Glutamatergic neuron (in vitro differentiated cells): ENCODE data around the gene PPEF1. TPM values are rescaled to one million over a fixed set of nuclear protein-coding genes. Genes with fewer than 3 reads are reported as not detected.

ENCODE experiments used
- DNase-seq: peaks from one replicate; pipeline ENCODE4 v3.0.0; 2022
- H3K27ac Mint-ChIP-seq: one replicate; pipeline ENCODE4 v1.8.0; 2020; ENCODE audit warnings: mild to moderate bottlenecking, mixed read lengths, inconsistent platforms; ENCODE audit not compliant: unreplicated experiment
- H3K27me3 Mint-ChIP-seq: one replicate; pipeline ENCODE4 v1.8.0; 2020; ENCODE audit warnings: mild to moderate bottlenecking, moderate library complexity, mixed read lengths, inconsistent platforms; ENCODE audit not compliant: unreplicated experiment
- H3K36me3 Mint-ChIP-seq: one replicate; pipeline ENCODE4 v1.8.0; 2020; ENCODE audit warnings: mild to moderate bottlenecking, mixed read lengths, inconsistent platforms; ENCODE audit not compliant: unreplicated experiment
- H3K4me1 Mint-ChIP-seq: one replicate; pipeline ENCODE4 v1.8.0; 2020; ENCODE audit warnings: mild to moderate bottlenecking, low read depth, mixed read lengths, inconsistent platforms; ENCODE audit not compliant: unreplicated experiment
- H3K4me3 Mint-ChIP-seq: one replicate; pipeline ENCODE4 v1.8.0; 2020; ENCODE audit warnings: mild to moderate bottlenecking, mixed read lengths, inconsistent platforms; ENCODE audit not compliant: unreplicated experiment
- H3K9me3 Mint-ChIP-seq: one replicate; pipeline ENCODE4 v1.8.0; 2020; ENCODE audit warnings: mild to moderate bottlenecking, moderate library complexity, mixed read lengths, inconsistent platforms; ENCODE audit not compliant: unreplicated experiment
- CTCF ChIP-seq: fragments of 200-600 bp; sonication (generic); IDR thresholded peaks from one replicate; pipeline ENCODE4 v1.5.0; 2021; ENCODE audit not compliant: partially characterized antibody, unreplicated experiment
- long read RNA-seq: library from polyadenylated mRNA; unstranded; transcript quantifications from one replicate; pipeline ENCODE4 v2.0.0, GENCODE V29; 2020; ENCODE audit not compliant: unreplicated experiment
- total RNA-seq: library from RNA; stranded (reverse); fragmentation: NEBNext Ultra II Directional; extraction: Animal tissue kit (Norgen Biotek cat#: 25700); gene quantifications from one replicate; pipeline ENCODE4 v1.2.1, GENCODE V29; 2021; ENCODE audit not compliant: unreplicated experiment

The PPEF1 gene, protein sequence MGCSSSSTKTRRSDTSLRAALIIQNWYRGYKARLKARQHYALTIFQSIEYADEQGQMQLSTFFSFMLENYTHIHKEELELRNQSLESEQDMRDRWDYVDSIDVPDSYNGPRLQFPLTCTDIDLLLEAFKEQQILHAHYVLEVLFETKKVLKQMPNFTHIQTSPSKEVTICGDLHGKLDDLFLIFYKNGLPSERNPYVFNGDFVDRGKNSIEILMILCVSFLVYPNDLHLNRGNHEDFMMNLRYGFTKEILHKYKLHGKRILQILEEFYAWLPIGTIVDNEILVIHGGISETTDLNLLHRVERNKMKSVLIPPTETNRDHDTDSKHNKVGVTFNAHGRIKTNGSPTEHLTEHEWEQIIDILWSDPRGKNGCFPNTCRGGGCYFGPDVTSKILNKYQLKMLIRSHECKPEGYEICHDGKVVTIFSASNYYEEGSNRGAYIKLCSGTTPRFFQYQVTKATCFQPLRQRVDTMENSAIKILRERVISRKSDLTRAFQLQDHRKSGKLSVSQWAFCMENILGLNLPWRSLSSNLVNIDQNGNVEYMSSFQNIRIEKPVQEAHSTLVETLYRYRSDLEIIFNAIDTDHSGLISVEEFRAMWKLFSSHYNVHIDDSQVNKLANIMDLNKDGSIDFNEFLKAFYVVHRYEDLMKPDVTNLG
- total RNA-seq = 3.9 TPM
- long read RNA-seq = 0 reads

- no peak for DNase-seq
- Mint-ChIP-seq H3K36me3 (no peaks in the 10 kb centered on the region), H3K9me3 (peaks cover 2% of the 10 kb centered on the region), H3K4me3 (peak within 1 kb of the TSS; percentile 36), H3K4me1 (peaks cover 10% of the 10 kb centered on the region), H3K27ac (peak within 1 kb of the TSS; percentile 38), H3K27me3 (no peaks in the 10 kb centered on the region)
- no peak for TF ChIP-seq CTCF
Observed at GRCh38 chrX:18707426-18708049, at the start of gene PPEF1. Gene PPEF1 (plus strand): TSS chrX:18707645. CDS start chrX:18707781, 136 bp downstream.

GRCh38 chrX:18661273-18661672 lies 46.2 kb upstream of the PPEF1 start:
- Mint-ChIP-seq H3K4me1 (no peaks in the 10 kb centered on the region), H3K36me3 (no peaks in the 10 kb centered on the region), H3K27me3 (peaks cover 2% of the 10 kb centered on the region), H3K27ac (no peak overlapping the region), H3K9me3 (peaks cover 1% of the 10 kb centered on the region), H3K4me3 (no peak overlapping the region)
- TF ChIP-seq CTCF = no peak
- DNase-seq = no peak

DNA sequence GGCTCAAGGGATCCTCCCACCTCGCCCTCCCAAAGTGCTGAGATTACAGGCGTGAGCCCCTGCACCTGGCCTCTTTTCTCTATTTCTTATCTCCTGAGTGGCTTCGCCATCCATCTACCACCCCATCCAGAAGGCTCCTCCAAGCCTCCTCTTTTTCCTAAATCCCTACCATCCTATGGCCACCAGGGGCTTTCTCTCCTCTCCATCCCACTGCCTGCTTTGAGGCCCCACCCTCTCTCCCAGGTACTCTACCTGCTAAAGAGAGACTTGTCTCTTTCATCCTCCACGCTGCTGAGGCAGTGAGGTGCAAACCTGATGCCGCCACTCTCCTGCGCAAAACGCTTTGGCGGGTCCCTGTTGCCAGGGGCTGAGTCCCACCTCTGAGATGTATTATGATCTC lies 42.5 kb upstream of the PPEF1 start:
- H3K4me1 Mint-ChIP-seq = peaks cover 12% of the 10 kb centered on the region
- no peak for TF ChIP-seq CTCF
- DNase-seq = no peak

GRCh38 chrX:18666614-18667013 lies 40.8 kb upstream of the PPEF1 start:
- no peak for DNase-seq
- peak overlapping the region; percentile 28 for H3K27ac Mint-ChIP-seq
- TF ChIP-seq CTCF = no peak
- H3K4me3 Mint-ChIP-seq = no peak overlapping the region
- H3K4me1 Mint-ChIP-seq = peaks cover 12% of the 10 kb centered on the region
- H3K27me3 Mint-ChIP-seq = peaks cover 5% of the 10 kb centered on the region
- H3K36me3 Mint-ChIP-seq = no peaks in the 10 kb centered on the region
- H3K9me3 Mint-ChIP-seq = peaks cover 5% of the 10 kb centered on the region

More for the DNA sequence above, 42.5 kb upstream of the PPEF1 start:
- Mint-ChIP-seq H3K4me3 (no peak overlapping the region), H3K36me3 (no peaks in the 10 kb centered on the region), H3K27me3 (peaks cover 5% of the 10 kb centered on the region), H3K27ac (no peak overlapping the region), H3K9me3 (peaks cover 5% of the 10 kb centered on the region)
